ENCODE measurements around the gene KIAA0825.

- TF ChIP-seq CTCF (IDR thresholded peaks at IDR 0.05): no peak
- TF ChIP-seq POLR2A (IDR thresholded peaks at IDR 0.05): no peak
Measured at GRCh38 chr5:94308442-94308841, 310.0 kb downstream of the KIAA0825 start.

Data from Peyer's patch (tissue), 4 donors.